SKM-1 (cell line): ENCODE measurements around the gene FANCI.

Source experiments
- DNase-seq: peaks from one replicate; lab custom pipeline; 2025; ENCODE audit not compliant: unreplicated experiment; lab: John Stamatoyannopoulos, UW

FANCI gene

DNA sequence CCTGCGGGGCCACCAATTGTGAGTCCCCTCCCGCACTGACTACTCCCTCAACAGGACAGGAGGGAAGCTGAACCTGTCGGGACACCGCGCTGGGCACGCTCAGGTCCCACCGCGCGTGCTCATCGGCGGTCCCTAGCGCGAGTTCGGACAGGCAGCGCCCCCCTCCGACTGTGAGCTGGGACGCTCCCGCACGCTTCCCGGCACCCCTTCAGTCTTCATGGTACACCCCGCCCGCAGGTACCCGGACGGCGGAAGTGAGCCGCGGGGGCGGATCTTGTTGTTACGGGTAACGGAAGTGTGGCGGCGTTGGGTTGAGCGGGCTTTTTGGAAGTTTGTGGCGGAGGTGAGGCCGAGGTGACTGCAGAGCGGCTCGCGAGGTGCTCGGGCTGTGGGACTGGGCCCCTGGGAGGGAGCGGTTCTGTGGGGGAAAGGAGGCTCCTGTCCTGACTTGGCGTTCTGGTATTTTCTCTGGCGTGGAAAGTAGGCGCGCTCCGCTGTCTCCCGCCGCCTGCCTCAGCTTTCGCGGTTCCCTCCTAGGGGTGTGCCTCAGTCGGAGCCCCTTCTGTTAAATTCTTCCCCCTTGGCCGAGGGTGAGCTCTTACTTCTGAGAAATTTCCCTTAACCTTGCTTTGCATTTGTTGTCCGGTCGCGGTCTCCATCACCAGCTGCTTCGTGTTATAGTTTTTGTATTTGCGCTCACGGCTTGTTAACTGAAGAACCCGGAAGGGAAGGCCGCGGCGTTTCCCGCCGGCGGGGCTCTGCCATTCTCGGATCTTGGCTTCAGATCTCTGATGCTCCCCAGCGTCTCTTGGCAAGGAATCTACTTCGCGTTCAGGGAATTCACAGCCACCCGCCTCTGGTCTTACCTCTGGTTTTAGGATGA is at the start of gene FANCI:
Gene FANCI, plus strand, starts transcription at position 289 of the 883 bp plus-strand sequence. CDS start 3,669 bp downstream, outside the sequence.
- peak; percentile 94 for DNase-seq

DNA sequence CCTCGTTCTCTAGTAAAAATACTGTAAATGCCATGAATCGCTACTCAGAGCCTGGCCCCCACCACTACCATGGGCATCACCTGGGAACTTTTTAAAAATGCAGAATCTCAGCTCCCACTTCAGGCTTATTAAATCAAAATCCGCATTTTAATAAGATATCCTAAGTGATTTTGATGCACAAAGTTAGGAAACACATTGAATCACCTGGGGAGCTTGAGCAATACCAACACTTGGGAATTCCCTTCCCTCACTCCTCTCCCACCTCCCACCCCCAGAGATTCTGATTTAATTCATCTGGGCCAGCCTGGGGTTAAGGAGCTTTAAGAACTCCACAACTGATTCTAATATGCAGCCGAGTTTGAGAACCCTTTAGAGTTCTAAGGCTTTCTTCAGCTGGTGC is 49.2 kb upstream of the FANCI start:
- no peak for DNase-seq

DNA sequence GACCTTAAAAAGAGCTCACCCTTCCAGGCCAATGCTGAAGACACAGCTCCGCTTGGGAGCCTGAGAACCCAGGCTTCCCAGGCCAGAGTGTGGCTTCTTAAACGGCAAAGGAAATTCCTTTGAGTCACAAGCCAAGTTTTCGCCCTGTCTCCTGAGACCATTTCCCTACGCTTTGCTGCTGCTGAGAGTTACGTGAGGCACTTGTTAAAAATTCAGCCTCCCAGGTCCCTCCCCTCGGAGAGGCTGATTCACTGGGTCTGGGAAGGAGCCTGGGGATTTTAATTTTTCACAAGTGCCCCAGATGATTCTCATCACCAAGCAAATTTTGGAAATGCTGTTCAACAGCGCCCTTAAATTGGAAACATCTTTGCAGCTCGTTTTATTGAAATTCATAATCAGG is 47.9 kb upstream of the FANCI start:
- no peak for DNase-seq

DNA sequence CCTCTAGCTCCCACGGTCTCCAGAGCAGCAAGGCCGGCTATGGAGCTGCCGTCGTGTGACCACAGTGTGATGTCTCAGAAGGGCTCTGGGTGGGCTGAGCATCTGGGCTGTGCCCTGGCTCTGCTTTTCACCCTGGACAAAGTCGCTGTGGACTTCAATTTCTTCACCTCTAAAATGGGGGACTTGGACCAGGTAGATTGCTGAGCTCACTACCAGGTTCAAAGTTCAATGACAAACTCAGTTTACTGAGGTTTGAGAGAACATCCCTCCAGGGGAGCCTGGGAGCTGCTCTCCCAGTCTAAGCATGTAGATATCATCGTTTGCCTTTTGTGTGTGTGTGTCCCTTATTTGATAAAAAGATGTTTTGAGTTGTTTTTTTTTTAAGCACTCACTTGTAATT is 47.5 kb upstream of the FANCI start:
- no peak for DNase-seq

DNA sequence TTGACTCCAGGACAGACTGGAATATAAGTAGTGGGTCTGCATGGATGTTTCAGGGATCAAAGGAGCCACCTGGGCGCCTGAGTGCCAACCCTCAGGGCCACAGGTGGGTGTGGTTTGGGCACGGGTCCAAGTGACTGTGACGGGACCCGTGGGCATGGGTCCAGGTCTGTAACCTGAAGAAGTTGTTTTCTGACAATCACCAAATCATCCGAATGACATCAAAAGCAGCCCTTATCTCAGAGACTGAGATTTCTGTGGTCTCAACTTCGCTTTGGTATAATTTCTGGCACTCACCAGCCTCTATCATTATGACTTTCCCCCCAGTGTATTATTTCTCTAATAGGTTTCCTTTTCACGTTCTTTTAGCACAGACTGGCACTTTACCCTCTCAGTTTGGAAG is 46.8 kb upstream of the FANCI start:
- no peak for DNase-seq

DNA sequence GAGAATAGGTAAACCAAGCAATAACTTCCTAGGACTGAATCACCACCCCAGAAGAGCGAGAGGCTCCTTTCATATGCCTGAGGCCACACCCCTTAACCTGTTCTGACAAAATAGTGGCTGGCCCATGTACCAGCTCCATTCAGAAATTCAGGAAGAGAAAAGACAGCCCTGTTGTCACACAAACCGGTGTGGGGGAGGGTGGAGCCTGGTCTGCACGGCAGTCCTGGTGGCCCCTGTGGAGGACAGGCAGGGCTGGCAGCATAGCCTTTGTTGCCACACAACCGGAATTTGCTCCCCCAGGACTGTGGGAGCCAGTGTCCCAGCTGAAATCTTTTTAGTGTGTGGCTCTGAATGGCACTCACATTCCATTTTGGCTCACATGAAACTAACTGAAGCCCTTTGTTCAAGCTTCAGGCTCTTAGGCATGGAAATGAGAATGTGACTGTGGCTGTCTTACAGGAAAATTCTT is 46.2 kb upstream of the FANCI start:
- no peak for DNase-seq

DNA sequence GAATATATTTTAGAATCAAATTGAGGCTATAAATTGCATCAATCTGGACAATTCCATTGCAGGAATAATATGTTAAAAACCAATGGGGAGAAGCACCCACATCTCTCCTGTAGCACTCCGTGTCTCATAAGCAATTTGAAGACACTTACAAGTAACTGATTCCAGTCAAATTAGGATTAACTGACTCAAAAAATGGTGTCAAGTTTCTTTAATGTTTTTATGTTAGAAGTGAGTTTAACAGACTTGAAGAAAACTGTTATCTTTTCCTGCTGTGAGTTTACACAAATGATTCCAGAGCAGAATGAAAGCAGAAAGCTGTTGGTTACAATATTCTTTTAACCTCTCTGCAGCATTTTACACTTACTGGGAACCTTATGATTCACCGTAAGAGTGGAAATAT is 45.6 kb upstream of the FANCI start:
- DNase-seq, result no peak

DNA sequence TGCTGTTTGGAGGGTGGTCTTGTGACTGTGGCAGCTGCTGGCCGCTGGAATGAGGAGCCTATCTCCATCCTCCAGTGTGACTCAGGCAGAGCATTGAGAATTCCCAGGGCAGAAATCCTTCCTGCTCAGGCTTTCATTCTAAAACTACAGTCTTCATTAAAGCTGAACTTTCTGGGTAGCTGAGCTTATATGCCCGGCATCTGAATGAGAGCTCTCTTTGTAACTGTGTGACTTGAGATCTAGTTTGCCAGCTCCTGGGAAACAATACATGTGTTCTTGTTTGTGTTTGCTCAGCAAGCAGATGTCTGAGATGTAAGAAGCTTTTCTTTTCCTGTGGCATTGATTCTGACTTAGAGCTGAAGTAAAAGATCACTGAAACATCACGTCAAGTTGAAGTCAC is 44.8 kb upstream of the FANCI start:
- no peak for DNase-seq

DNA sequence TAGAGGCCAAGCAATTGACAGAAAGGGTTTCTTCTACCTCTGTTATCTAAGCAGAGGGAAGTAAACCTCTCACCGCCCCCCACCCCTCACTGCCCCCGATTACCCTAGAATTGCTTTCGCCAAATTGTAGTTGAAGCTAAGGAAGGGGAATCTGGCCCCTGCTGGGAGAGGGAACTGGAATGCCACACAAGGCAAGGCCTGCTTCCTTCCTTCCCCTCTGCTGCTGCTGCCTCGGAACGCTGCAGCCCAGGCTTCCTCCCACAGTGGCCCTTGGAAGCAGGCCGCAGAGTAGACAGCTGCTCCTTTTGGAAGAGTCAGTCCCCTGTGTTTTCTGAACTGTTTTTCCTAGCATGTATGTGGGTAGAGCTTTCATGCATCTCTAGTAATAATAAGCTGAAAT is 44.0 kb upstream of the FANCI start:
- no peak for DNase-seq

DNA sequence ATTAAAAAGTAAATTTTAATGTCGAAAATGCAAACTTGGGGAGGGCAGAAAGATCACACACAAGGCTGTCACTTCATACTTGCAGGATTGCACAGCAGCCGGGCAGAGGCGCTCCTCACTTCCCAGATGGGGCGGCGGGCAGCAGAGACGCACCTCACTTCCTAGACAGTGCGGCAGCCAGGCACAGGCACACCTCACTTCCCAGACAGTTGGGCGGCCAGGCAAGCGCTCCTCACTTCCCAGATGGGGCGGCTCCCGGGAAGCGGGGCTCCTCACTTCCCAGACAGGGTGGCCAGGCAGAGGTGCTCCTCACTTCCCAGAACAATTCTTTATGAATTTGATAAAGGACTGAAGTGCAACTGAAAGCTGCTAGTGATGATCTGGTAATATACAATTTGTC is 43.6 kb upstream of the FANCI start:
- DNase-seq, result no peak

DNA sequence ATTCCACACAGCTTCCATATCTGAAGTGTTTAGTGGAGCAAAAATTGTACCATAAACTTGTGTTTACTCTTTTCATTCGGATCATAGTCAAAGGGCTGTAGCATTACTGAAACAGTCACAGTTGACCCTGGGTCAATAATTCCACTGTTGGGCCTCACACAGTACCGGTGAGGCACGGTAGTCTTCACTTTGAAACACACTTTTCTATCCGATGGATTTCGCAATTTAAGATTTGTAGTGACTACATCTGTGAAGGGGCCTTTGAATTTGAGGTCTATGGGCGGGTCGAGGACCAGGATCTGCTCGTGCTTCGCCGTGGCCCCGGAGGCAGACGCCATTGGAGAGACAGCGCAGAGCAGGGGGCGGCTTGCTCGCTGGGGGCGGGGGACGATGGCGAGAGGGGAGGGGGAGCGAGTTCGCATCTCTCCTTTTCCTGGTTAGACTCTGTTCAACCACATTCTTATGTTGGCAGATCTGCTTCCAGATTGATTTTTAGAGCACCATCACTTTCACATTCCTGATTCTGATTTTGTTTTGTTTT is 42.2 kb upstream of the FANCI start:
- DNase-seq, result no peak

DNA sequence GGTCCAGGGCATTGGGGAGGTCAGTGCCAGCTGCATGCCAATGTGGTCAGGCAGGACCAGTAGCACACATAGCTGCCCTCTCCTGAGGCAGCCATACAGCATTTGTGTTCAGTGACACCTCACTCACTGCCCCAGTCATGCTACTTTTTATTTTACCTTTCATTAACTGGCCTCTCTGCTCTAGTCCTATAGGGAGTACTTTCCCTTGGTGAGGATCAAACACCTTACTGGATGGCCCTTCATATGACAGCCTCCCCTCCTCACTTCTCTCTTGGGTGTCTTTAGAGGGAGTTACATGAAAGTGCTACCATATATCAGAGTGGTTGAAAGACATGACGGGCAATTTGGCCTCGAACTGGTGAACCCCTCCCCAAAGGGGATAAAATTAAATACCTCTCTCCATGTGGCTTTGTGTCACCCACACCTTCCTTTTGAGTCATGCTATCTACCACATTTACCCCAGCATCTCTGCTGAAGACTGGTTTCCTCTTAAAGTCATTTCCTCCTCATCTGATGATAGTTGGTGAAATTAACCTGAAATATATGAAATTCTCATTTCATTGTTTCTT is 40.0 kb upstream of the FANCI start:
- DNase-seq, result no peak

DNA sequence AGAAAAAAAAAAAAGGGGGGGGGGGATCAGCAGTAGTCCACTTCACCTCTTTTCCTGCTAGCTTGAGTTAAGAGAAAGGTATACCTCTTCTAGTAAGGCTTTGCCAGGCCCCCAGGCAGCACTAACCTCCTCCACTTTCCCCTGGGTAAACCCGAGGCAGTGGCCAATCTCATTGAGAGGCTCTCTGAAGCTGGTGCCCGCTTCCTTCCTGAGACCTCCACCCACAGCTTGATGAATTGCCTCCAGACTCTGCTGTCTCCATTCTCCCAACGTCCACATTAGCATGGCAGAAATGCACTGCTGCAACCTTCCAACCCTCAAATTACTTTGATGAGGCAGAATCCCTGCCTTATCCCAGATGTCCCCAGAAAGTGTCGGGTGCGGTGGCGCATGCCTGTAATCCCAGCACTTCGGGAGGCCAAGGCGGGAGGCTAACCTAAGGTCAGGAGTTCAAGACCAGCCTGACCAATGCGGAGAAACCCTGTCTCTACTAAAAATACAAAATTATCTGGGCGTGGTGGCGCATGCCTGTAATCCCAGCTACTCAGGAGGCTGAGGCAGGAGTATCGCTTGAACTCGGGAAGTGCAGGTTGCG is 37.7 kb upstream of the FANCI start:
- no peak for DNase-seq

DNA sequence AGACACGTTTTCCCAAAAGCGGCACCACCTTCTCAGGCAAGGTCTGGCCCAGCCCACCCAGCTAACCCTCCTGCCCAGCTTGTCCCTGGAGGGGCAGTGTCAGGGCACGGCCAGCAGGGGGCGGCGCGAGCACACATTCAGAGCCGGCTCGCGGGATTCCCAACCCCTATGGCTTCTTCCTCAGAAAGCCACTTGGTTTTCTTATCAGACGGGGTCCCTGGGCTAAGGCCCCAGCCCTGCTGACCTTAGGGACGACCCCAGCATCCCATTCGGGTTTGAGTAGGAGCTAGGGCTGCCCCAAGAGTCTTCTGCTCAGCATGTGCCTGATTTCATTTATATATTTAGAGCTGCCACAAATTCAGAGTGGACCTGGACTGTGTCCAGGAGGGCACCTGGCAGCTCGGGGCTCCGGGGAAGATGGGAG is 36.9 kb upstream of the FANCI start:
- DNase-seq, result peak; percentile 43

DNA sequence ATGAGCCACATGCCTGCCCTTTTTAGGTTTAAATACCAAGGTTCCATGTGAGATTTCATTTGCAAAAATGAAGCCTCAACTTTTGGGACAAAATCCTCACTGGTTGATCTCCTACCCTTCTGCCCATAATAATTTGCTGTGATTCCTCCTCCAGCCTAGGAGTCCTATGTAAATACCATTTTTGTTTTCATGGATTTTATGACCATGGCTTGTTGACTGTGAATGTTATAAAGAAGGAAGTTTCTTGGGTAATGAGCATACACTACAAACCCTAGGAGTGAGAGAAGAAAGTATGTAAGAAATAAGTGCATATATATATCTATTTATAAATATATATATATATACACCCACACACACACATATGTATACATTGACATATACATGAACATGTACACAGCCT is 35.5 kb upstream of the FANCI start:
- DNase-seq, result no peak

DNA sequence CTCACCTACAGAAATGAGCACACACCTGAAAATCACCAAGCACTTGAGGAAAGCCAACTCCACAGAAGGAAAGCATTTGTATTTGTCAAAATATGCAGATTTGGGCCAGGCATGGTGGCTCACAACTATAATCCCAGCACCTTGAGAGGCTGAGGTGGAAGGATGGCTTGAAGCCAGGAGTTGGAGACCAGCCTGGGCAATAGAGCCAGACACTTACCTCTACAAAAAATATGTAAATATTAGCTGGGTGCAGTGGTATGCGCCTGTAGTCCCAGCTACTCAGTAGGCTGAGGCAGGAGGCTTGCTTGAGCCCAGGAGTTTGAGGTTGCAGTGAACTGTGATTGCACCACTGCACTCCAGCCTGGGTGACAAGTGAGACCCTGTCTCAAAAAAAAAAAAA is 34.7 kb upstream of the FANCI start:
- DNase-seq, result no peak

DNA sequence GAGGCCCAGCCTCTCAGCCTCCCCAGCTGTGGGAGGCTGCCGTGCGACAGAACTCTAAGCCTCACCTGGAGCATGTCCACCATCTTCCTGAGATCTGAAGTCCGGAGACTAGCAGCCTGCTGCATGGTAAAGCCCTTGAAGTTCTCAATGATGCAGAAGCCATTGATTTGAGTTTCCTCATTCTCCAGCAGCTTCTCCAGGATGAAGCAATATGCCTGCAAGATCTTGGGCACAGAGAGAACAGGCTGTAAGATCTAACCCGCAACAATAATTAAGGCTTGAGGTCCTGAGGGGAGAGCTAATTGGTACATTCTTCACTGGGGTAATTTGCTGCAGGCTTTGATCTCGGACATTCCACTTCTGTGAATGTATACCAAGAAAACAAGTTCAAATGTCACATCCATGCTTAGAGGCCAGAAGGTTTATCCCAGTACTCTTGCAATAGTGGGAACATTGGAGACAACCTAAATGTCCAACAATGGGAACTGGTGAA is 32.1 kb upstream of the FANCI start:
- no peak for DNase-seq

DNA sequence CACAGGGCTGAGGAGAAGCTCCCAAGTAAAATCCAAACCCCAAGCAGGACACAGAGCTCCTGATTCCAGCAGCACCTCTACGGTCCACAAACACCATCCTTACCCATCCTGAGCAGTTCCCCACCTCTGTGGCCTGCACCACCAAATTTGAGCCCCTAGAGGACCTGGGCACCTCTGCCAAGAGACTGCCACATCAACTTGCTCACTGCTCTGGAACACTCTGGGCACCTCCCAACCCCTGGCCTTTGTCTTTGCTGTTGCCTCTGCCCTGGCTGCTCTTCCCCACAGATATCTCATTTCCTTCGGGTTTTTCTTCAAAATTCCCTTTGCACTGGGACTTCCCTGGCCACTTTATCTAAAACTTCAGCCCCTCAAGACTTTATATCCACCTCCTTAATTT is 28.2 kb upstream of the FANCI start:
- DNase-seq, result no peak

DNA sequence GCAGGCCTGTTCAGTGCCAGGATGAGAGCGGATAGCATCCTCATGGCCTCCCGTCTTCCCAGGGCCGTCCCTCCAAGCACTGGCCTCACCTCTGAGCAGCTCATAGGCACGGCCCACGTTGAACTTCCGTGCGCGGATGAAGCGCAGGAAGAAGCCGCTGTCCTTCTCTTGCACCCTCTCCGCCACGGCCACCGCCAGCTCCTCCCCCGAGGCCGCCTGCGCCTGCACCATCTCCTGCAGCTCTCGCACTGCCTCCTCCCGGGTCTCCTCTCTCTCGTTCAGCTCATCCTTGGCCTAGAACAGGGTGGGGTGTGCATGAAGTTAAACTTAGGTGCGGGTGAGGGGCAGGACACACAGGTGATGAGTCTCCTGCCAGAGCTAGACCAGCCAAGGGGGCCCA is 26.7 kb upstream of the FANCI start:
- no peak for DNase-seq

DNA sequence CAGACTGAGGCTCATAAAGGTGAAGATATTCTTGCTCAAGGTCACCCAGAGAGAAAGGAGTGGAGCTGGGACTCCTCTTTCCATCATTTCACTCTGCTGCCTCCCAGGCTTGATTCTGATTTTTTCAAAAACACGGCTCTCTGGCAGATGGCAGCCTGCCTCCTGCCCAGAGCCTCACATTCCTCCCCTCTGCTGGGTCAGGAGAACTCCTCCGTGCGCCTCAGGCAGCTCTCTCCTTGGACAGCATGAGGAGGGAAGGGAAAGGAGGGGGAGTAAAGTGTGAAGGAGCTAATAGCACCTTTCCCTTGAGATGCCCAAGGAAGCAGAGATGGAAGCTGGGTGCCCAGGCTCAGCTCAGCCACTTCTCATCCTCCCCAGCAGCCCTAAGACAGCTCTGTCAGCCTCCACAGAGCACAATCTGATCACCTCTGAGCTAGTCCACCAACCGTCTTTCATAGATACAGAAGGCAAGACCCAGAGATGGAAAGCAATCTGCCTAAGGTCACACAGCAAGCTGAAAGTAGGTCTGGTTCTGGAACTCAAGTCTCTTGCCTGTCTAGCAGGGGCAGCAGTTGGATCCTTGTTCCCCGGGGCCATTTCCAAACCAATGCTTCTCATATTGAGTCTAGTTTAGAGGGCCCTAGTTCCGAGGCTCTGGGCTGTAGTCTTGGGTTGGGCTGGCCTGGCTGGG is 25.9 kb upstream of the FANCI start:
- no peak for DNase-seq

DNA sequence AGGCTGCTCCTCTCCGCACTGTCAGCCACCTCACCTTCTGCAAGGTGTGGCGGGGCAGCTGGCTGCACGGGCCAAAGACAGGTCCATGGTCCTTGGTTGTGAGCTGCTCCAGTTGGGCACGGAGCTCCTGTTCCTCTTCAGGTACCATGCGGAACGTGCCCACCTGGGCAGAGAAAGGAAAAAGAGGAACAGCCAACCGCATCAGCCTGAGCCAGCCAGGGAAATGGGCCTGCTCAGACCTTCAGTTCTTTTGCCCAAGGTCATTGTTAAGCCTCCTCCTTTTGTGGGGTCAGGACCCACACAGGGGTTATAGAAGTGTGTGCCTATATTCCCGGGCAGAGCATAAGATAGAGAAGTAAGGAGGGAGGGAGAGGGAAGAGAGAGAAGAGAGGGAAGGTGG is 25.2 kb upstream of the FANCI start:
- DNase-seq, result no peak
